SKM-1 treated with dmso at 0.1 percent for 144 hours (cell line): Measurements from ENCODE around the gene DNAH5.

Experiments
- DNase-seq: peaks from one replicate; lab custom pipeline; 2025; ENCODE audit not compliant: unreplicated experiment; lab: John Stamatoyannopoulos, UW

The DNAH5 gene

DNA sequence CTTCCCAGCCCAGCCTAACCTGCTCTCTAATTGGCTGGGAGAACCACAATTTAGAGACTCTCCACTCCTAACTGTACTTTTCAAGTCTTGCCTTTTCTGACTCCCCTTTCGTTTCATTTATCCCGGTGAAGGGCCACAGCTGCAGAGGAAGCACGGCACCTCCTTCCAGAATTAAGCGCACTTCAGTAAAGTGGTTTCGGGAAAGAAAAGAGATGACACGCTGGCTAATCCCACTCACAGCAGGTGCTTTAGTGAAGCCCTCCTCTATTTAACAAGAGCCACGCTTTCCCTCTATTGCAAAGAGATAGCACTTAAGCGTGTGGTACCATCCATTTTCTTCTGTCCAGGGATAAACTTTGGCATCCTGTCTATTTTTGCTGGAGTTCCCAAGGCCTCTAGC is 4.8 kb downstream of the DNAH5 start:
- no peak for DNase-seq

DNA sequence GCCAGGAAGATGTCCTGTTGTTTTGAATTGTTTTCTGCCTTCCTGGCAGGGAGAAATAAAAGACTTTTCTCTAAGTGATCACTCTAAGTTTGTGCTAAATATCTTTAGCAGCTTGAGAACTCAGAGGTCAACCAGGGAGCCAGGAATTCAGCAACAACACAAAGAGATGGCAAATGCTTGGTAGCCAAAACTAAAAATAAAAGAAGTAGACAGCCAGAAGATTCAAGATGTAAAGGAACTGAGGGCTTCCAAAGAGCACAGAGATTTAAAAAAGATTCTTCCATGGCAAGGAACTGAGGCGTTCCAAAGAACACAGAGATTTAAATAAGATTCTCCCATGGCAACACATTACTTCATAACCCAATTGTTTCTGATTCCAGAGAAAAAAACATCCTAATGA is 9.6 kb downstream of the DNAH5 start:
- no peak for DNase-seq

DNA sequence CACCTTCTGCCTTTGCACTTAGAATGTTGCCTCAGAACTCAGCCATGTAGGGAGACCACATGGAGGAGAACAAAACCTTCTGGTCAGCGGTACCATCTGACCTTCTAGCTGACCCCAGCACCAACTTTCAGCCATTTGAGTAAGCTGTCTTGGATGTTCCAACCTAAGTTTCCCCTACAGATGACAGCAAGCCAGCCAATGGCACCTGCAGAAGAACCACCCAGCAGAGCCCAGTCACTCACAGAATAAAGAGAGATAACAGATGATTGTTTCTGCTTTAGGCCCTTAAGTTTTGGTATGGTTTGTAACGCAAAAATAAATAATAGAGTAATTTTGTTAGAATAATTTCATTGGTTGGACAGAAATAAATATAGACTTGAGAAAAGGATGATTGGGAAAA is 10.4 kb downstream of the DNAH5 start:
- DNase-seq, result no peak

DNA sequence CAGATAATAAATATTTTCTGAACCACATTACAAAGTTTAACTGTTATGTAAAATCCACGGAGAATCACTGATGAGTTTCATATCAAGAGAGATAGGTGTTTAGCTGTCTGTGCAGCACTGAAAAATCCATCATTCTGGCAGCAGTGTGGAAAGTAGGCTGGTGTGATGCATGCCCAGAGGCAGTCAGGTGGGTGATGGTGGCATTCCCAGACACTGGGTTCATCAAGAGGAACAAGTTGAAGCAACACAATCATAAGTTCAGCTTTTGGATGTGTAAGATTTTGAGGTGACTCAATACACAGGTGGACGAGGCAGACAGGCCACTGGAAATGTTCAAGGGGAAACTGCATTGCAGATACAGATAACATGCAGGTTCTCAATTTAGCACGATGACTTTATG is 11.9 kb downstream of the DNAH5 start:
- DNase-seq, result no peak

DNA sequence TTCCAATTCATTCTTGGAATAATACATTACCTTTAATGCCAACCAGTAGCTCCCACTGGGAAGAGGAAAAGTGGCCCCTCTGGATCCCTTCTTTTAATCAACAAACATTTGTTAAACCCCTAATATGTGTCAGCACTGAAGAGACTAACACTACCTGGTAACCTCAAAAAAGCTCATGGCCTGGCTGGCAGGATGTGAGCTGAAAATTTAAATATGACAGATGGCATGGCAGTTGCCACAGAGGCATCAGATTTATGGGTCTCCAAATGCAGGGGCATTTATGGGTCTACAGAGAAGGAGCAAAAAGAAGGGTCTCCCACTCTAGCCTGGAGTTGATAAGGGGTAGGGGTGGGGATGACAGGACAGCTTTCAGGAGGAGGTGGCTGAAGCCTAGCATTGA is 12.5 kb downstream of the DNAH5 start:
- DNase-seq, result no peak

DNA sequence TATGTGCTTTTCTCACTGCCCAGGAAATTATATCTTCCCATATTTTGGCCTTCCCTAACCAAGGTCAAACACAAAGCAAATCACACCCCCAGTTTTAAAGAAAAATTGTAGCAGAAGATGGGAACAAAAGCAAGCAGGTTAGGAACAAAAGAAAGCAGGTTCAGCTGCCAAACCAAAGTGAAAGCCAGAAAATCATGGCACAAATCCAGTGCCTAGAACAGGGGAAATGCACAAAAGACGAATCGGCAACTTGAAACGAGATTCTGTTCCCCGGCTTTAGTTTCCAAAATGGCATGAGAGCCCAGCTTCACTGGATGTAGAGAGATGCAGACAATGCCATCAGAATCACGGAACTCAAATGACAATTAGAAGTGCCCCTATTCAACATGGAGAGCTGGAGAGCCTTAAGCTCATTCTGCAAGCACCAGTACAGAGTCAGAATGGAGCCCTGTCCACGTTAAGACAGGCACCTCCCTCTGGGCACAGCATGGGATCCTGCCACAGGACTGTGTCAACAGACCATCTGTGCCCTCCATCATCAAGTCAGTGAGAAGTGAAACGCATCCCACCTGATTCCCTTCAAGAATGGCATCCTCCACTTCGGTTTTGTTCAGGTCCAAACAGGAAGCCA is 13.8 kb downstream of the DNAH5 start:
- DNase-seq, result no peak

DNA sequence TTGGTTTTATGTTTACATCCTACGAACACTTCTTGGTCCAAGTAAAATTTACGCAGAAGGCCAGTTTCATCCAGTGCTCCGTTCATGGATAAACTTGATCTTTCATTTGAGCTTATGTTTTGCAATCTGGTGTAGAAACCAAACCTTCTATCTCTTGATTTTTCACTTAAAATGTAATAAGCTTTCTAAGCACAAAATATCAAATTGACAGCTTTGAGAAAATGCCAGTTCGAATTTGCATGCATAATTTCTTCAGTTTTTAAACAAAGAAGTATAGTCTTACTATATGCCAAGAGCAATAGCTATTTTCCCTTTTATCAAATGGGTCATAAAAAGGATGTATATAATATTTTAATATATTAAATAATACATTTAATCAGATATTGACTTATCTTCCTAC is 17.8 kb downstream of the DNAH5 start:
- no peak for DNase-seq

DNA sequence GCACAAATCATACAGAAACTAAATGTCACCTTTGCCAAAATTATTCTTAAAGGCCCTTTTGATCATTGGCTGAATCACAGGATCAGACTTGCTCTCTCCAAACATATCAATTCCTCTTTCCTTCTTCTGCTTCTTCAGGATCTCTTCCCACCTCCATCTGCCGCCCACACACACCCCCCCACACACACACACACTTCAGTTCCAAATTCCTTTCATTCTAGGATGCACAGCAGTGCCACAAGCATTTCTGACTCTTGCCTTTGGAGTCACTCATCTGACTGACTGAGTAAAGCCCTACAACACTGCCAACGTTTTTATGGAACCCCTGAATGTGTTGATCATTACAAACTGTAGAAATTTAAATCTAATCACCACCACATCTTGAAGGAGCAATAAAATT is 22.9 kb downstream of the DNAH5 start:
- DNase-seq, result no peak

DNA sequence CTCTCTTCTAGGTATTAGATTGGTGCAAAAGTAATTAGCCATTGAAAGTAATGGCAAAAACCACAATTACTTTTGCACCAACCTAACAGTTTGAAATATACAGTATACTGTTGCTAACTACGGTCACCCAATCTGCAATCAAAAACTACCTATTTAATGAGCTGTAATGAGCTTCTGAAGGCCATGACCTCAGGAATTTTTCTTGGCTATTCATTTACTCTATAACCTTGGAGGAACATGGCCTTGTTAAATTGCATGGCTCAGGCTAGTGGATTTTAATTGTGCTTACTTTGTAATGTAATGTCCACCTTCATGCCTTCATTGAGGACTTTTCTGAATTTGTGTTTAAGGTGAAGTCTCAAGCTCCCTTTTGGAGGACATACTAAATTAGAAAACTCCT is 24.7 kb downstream of the DNAH5 start:
- no peak for DNase-seq

DNA sequence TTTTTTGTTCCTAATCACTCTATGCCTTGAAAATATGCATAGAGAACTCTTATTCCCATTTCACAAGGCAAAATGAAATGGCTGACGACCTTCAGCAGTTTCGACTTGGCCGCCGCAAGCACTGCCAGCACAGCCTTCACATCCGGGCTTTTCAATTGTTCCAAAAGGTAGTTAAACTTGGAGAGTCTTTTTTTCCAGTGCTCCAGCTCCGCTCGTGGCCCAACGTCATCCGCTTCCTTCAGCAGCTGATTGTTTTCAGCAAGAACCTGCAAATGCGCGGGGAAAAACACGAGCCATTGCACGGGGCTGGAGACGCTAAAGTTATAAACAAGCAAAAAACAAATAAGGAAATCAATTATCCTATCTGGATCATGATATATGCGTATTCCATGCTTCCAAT is 25.4 kb downstream of the DNAH5 start:
- no peak for DNase-seq

DNA sequence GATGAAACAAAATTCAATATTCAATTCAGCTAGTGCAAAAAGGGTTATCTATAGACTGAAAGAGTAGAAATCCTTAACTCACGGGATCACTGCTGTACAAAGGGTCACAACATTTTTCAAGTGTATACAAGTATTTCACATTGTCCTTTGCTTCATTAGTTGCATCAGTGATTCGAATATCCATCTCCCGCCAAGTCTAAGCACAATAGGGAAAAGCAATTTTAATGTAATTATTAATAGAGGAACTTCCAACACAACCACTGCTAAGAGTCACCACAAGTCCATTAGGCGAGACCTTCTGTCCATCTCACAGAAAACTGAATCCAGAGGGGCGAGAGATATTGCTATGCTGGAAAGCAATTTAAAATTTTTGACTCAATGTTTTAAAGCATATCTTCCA is 27.4 kb downstream of the DNAH5 start:
- DNase-seq, result no peak

DNA sequence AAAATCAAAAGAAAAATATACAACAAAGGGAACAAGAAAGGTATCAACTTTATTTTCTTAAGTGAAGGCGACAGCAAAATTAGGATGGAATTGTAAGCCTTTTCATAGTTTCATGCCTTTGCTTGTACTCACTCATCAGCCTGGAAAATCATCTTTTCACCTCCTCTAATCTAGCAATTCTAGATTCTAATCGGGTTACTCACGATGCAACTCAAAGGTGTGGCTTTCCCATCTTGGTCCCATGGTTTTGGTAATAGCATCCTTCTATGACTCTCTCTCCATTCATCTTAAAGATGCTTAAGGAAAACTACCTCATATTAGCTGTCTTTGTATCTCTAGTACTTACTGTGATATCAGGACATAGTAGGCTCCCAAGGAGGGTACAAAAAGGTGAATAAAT is 30.5 kb downstream of the DNAH5 start:
- no peak for DNase-seq

DNA sequence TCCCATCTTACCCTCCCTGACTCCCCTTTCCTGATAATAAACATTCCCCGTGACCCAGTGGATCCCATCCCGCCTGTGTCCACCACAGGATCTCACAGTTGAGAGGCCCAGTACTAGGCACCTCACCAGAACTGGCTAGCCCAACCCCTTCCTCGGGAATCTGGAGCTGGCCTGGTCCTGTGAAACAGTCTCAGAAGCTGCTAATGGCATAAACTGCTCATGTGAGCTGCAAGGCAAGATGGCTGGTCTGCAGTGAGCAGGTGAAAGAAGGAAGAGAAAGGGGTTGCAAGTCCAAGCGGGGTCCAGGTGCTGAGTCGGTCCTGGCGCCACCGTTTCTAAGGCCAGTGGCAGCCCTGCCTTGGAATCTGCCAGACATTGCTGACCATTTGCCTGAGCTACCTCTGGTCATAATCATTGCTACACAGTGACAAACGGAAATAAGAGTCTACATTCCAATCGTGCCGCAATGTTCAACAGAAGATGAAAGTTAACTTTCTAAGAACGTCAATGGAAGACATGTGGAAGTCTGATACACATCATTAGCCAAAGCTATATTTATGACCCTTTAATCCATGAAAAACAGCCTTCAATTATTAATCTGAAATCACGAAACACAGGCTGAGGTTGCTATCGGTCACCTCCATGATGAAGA is 33.7 kb downstream of the DNAH5 start:
- DNase-seq, result no peak

DNA sequence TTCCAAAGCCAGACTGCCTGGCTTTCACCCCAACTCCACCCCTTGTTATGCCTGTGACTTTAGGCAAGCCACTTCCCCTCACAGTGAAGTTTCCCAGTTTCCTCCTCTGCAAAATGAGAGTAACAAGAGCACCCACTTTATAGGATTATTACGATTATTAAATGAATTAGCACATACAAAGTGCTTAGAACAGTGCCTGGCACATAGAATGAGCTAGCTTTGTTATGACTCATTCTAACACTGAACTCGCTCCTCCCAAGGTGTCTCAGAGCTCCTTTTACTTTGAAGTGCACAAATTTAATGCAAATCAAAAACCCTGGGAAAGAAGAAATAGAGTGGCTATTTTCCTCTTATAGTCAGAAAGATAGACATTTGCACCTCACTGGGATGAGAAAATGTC is 34.3 kb downstream of the DNAH5 start:
- no peak for DNase-seq

DNA sequence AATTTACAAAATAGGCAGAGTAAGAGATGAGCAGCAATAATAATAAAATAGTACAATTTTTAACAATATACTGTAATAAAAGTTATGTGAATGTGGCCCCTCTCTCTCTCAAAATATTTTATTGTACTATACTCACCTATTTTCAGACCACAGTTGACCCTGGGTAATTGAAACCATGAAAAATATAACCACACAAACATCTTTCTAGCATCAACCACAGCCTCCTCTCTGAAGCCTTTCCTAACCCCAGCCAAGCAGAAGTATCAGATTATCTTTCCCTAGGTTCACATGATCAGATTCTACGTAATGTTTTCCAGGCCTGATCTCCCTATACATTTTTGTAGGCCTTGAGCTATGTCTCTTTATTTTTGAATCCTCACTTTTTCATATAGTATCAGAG is 35.2 kb downstream of the DNAH5 start:
- DNase-seq, result no peak

DNA sequence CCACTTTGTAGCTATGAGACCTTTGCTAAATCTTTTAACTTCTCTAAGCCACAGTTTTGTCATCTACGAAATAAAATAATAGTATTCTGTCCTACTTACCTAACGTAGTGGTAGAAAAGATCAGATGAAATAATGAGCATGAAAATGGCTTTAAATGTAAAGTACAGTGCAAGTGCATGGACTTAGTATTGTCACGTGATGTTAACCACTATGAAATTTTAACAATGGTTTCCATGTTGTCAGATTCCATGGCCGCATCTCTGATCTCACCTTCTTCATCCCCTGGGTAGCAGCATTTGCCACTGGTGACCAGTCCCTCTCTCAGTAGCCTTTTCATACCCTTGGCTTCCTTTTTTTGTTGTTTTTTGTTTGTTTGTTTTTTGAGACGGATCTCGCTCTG is 45.9 kb downstream of the DNAH5 start:
- DNase-seq, result no peak

DNA sequence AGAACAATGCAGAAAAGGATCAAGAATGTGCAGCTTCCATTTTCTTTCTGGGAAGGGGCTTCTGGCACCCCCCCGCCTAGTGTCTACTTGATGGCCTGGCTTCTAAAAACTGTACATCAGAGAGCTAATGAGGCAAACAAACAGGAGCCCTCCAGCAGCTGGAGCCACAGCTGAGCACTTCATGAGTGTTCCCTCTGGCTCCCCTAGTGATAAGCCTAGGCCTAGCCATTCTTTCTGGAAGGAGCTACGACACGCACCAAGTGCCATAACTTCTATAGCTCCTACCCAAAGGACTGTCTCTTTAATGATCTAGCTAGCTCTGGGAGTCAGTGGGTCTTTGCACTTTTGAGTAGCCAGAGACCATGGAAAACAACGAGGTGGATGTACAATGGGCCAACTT is 66.1 kb downstream of the DNAH5 start:
- DNase-seq, result no peak

DNA sequence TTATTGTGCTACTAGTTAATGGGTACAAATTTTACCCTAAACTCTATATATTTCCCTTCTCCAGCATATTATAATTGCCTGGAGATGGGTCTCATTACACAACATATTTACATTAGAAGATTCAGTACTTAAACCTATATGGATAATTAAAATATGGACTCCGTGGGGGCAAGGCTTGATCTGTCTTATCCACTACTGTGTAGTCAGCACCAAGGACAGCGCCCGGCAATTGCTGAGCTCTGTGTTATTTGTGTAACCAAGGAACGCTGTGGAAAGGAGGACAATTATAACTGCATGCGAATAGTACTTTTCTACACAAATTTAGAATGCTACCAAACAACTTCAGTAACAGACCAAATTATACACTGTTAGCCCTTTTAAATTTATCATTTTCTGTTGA is 77.7 kb downstream of the DNAH5 start:
- no peak for DNase-seq

DNA sequence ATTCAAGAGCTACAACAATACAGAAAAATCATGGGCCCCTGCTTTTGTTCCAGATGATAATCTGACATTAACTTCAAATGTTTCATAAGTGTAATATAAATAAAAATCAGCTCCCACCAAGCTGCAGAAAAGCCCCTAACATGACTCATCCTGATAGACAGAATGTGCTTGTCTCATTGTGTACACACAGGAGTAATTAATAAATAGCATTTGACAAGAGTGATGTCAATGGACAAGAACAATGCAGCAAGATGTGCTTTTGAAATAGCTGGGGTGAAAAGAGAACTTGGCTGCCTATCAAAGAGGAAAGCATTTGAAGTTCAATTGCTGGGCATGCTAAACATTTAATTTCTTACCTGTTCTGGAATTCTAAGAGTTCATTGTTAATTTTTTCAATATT is 79.2 kb downstream of the DNAH5 start:
- no peak for DNase-seq

DNA sequence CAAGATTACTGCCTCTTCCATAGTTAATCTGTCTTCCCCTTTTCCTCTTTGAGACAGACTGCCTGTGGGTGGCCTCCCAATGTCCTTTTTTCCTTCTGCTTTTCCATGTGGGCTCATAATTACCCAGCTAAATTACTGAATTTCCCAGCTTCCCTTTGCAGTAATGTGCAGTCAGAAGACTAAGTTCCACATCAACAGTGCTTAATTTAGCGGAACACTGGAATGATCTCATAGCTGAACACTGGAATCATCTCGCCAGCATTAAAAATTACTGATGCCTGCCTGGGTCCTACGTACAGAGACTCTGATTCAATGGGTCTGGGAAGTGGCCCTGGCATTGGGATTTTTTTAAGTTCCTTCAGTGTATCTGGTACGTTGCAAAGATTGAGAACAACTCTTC is 84.3 kb downstream of the DNAH5 start:
- DNase-seq, result no peak

DNA sequence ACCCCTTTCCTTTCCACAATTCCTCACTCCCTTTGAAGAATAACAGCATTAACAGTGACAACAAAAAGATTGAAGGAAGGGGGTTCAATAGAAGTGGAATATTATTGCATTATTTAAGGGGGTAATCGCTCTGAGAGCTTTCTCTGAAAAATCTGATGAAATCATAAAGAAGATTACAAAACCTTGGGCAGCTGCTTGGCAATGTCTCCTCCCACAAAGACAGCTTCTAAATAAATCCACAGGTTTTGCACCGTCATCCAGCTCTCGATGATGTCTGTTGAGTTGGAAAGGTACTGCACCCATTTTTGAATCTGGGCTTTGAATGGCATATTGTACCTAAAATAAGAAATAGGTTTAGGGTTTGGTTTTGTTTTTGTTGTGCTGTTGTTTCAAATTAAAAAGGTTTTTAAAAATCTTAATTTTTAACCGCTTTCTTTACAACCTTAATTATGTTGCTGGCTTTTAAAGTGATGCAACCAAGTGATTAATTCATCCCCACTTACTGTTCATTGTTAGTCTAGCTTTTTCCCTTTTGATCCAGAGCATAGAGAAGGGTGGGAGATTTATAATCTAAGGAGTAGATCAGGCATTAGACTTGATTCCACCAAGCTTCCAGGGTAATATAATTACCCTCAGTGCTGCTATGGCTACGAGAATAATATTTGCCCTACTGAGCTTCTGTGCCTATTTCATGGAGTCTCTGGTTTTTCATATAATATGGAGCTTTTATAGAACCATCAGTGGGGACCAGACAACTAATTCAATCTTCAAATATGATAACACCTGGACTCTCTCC is 85.0 kb downstream of the DNAH5 start:
- DNase-seq, result no peak

DNA sequence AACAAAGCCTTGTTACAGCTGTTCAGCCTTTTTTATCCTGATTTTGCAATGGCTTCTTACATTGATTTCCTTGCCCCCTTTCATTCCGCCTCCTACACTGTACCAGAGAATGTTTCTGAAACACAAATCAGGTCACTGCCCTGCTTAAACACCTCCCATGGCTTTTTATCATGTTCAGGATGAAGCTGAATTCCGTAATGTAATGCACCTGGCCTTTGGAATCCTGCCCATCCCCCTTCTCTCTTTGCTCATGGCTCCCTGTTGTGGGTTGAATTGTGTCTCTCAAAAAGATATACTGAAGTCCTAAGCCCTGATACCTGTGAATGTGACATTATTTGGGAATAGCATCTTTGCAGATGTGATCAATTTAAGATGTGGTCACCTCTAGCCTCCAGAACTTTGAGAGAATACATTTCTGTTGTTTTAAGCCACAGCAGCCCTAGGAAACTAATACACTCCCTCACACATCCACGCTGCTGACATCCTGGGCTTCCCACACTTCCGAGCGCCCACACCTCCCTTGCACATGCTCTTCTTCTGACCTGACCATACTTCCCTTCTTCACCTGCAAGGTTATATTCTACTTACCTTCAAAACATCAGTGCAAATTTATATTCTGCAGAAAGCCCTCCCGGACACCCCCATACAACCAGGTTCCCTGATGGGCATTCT is 101.2 kb downstream of the DNAH5 start:
- DNase-seq, result no peak
